Activated naive CD4-positive, alpha-beta T cell treated with anti-CD3 and anti-CD28 coated beads for 36 hours (primary cell): ENCODE measurements around the gene KLF7. TPM values are rescaled to one million over a fixed set of nuclear protein-coding genes. Genes with fewer than 3 reads are reported as not detected.

Experiments used
- CTCF ChIA-PET: fragments of 350-600 bp; sonication (Branson Sonifier 250); formaldehyde crosslinking; loops from one replicate; lab custom pipeline; 2021; ENCODE audit warnings: antibody characterized with exemption; lab: Charles Lee
- DNase-seq: peaks from one replicate; pipeline ENCODE4 v3.0.0-alpha.2; 2020
- H3K27ac Mint-ChIP-seq: one replicate; pipeline ENCODE4 v1.8.0; 2021; ENCODE audit warnings: mild to moderate bottlenecking, mixed read lengths
- H3K27me3 Mint-ChIP-seq: one replicate; pipeline ENCODE4 v1.8.0; 2021; ENCODE audit warnings: low read depth, mixed read lengths
- H3K36me3 Mint-ChIP-seq: one replicate; pipeline ENCODE4 v1.8.0; 2021; ENCODE audit warnings: low read depth, mixed read lengths
- H3K4me1 Mint-ChIP-seq: one replicate; pipeline ENCODE4 v1.8.0; 2021; ENCODE audit warnings: low read depth, mixed read lengths
- H3K4me3 Mint-ChIP-seq: one replicate; pipeline ENCODE4 v1.8.0; 2021; ENCODE audit warnings: mild to moderate bottlenecking, moderate library complexity, mixed read lengths
- H3K9me3 Mint-ChIP-seq: one replicate; pipeline ENCODE4 v1.8.0; 2021; ENCODE audit warnings: mixed read lengths
- intact Hi-C: fragments of 100-400 bp; cut with micrococcal nuclease; formaldehyde crosslinking; loops from one replicate; pipeline ENCODE4 v1.15.1; 2023
- total RNA-seq, 2 experiments: library from RNA; stranded (reverse); gene quantifications; one replicate each; pipeline ENCODE4 v1.2.3, GENCODE V29; 2021

The KLF7 gene
- total RNA-seq, 2 experiments from 2014 or later: 30.1 to 32.2 TPM

DNA sequence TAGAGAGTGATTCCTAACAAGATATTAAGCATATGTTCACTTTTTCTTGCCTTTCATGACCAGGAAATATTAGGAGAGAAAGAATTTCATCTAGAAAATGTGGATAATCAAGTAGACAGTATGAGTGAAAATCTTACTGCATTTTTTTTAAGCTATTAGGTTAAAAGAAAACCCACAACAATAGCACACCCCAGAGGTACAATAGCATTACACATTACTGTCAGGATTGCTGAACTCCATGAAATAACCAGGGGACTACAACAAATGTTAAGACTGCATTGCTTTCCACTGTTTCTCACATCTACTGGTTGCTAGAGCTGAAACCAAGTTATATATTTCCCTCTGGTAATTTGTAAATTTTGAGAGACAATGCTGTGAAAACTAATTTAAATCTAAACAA is 33.7 kb downstream of the KLF7 start:
- peaks cover 15% of the 10 kb centered on the region for H3K36me3 Mint-ChIP-seq
- peak overlapping the region; percentile 76 for H3K27ac Mint-ChIP-seq
- intact Hi-C loops: loop anchor here (2.0 to 5.0 kb wide), 2 partner anchors 85 to 145 kb away; no protein-coding TSS in a partner anchor
- H3K4me1 Mint-ChIP-seq: peaks cover 82% of the 10 kb centered on the region
- CTCF ChIA-PET: interaction anchor here (0.6 to 2.4 kb wide), 5 partner anchors 9 to 377 kb away, joined by 3 to 8 read pairs (median 4); no protein-coding TSS in a partner anchor
- no peaks in the 10 kb centered on the region for H3K27me3 Mint-ChIP-seq
- H3K9me3 Mint-ChIP-seq: no peaks in the 10 kb centered on the region
- no peak overlapping the region for H3K4me3 Mint-ChIP-seq
- no peak for DNase-seq

DNA sequence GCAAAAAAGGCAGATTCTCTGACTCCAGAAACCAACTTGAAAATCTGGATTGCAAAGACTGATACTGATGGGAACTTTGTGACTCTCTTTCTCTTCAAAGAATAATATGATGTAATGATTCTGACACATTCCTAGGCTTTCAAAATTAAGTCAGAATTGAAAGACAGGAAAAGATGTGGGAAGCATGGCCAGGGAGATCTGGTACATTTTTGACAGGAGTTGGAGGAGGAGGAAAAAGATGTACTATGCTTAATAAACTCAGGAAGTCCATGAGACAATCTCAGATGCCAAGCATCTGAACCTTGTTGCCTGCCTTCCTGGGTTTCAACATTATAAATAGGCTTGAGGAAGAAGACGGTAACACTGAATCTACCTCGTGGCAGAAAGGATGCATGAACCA is 34.2 kb downstream of the KLF7 start:
- intact Hi-C loops: loop anchor here (1.0 to 5.0 kb wide), 2 partner anchors 8 to 144 kb away; no protein-coding TSS in a partner anchor
- Mint-ChIP-seq H3K27me3 (no peaks in the 10 kb centered on the region), H3K9me3 (no peaks in the 10 kb centered on the region), H3K4me1 (peaks cover 82% of the 10 kb centered on the region), H3K27ac (peak overlapping the region; percentile 76), H3K4me3 (no peak overlapping the region), H3K36me3 (peaks cover 16% of the 10 kb centered on the region)
- CTCF ChIA-PET: interaction anchor here (0.7 to 2.4 kb wide), 3 partner anchors 10 to 33 kb away, joined by 3 to 8 read pairs (median 3); no protein-coding TSS in a partner anchor
- no peak for DNase-seq

DNA sequence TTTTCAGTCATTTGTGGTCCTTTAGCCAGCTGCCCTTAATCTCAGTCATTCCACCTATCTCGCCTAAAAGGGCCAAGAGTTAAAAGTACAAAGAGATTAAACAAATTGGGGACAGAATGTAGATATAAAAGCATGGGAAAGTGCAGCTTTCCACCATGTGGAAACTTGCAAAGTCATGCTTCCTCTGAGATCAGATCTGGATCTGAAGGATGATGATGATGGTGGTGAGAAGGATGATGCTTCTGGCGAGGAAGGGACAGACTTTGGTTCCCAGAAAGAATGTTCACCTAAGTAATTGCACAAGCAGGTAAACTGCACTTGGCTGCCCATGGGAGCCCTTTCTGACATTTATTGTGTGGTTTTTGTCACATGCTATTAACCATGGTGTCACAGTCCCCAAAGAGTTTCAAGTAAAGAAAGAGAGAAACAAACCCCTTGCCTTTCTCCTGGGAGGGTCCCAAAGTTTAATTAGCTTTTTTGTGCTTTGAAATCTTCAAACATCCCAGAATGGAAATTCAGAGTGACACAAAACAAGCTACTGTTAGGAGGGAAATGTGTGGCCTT is 34.7 kb downstream of the KLF7 start:
- intact Hi-C loops: loop anchor here (1.0 to 5.0 kb wide), 2 partner anchors 8 to 144 kb away; no protein-coding TSS in a partner anchor
- Mint-ChIP-seq H3K4me3 (no peak overlapping the region), H3K27ac (peak overlapping the region; percentile 61), H3K9me3 (no peaks in the 10 kb centered on the region), H3K27me3 (no peaks in the 10 kb centered on the region), H3K36me3 (peaks cover 14% of the 10 kb centered on the region), H3K4me1 (peaks cover 82% of the 10 kb centered on the region)
- CTCF ChIA-PET: interaction anchor here (0.6 to 0.8 kb wide), 4 partner anchors 23 to 1121 kb away, joined by 3 read pairs; no protein-coding TSS in a partner anchor
- DNase-seq: no peak

DNA sequence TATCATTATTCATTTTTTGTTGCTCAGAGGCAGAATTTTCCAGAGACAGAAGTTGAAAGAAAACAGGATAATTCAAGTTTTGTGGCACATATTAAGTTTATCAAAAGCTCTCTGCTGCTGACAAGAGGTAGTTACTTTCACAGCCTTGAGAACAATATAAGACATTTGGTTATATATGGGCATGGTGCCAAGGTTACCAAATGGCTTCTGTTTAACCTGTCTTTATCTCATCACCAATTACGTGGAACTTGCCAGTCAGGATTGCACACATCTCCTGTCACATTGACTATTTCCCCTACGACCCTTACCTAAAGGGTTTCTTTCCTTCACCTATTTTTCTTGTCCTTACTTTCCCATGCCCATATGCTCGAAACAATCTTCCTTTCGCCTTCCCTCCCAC is 35.9 kb downstream of the KLF7 start:
- no peak overlapping the region for H3K27ac Mint-ChIP-seq

DNA sequence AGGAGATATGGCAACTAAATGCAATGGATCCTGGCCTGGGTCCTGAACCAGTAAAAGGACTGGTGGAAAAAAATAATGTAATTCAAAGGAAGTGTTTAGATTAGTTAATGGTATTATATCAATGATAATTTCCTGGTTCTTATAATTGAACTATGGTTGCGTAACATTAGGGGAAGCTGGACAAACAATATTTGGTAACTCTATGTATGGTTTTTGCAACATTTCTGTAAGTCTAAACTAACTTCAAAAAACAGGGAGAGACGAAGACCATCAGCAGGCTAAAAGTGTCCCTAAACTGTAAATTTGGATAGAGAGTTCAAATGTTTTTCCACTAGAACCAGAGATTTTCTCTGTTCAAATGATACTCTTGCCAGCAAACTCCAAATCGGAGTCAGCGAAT is 36.9 kb downstream of the KLF7 start:
- intact Hi-C loops: no loop called here
- H3K4me3 Mint-ChIP-seq: no peak overlapping the region
- no peak for DNase-seq
- no peaks in the 10 kb centered on the region for H3K27me3 Mint-ChIP-seq
- CTCF ChIA-PET: no interaction called here
- peaks cover 80% of the 10 kb centered on the region for H3K4me1 Mint-ChIP-seq
- peaks cover 21% of the 10 kb centered on the region for H3K36me3 Mint-ChIP-seq
- peak overlapping the region; percentile 25 for H3K27ac Mint-ChIP-seq
- no peaks in the 10 kb centered on the region for H3K9me3 Mint-ChIP-seq

More for the DNA sequence above, 35.9 kb downstream of the KLF7 start:
- Mint-ChIP-seq H3K9me3 (no peaks in the 10 kb centered on the region), H3K36me3 (peaks cover 14% of the 10 kb centered on the region), H3K4me3 (no peak overlapping the region), H3K4me1 (peaks cover 80% of the 10 kb centered on the region), H3K27me3 (no peaks in the 10 kb centered on the region)
- intact Hi-C loops: loop anchor here (5.0 kb wide), 1 partner anchor 143 kb away; no protein-coding TSS in a partner anchor
- no peak for DNase-seq
- CTCF ChIA-PET: no interaction called here

DNA sequence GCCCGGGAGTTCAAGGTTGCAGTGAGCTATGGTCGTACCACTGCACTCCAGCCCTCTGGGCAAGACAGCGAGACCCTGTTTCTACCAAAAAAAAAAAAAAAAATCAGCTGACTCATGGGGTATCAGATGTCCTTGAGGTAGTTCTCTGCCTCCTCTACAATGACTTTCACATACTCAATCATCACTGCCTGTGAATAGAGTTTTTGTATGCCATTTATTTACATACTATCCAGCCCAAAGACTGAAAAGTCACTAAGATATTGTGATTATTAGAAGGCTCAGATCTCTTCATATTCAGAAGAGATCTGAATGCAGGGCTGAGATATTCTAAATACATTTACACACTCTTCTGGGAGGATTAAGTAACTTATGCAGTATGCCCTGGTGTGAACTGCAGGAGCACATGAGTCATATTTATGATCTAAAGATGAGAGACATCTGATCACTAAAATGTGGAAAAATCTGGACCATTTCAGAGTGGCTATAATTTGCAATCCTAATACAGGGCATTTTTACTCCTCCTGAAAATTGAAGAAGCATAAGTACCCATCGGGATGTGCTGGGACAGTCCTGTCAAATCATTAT is 38.9 kb downstream of the KLF7 start:
- Mint-ChIP-seq H3K9me3 (no peaks in the 10 kb centered on the region), H3K4me3 (no peak overlapping the region), H3K27ac (no peak overlapping the region), H3K27me3 (no peaks in the 10 kb centered on the region), H3K4me1 (peaks cover 81% of the 10 kb centered on the region), H3K36me3 (peaks cover 33% of the 10 kb centered on the region)
- intact Hi-C loops: no loop called here
- no peak for DNase-seq
- CTCF ChIA-PET: interaction anchor here (0.7 kb wide), 1 partner anchor 94 kb away, joined by 3 read pairs; no protein-coding TSS in a partner anchor

DNA sequence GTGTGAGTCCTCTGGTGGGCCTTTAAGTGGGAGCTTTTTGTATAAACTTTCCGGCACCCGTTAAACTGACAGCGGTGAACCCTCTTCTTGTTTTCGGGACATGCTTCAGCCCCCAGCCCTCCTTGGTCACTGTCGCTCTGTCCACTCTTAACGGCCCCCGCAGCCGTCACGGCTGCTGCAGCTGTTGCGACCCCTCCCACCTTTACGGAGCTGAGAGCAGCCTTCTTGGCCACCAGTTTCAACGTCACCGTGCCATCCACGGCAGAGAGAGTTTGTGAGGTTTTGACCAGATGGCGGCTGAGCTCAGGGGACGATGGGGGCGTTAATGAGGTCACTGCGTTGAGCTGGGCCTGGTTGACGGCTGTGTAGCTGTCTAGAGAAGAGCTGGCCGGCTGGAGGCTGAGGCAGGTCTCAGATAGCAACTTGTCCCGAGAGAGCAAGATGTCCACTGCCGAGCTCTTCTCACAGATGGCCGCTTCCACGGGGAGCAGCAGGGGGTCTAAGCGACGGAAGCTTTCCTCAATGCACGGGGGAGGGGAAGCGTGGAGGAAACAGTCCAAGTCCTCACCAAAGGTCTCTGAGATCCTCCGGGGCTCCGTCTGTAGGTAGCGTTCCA is 41.9 kb downstream of the KLF7 start:
- H3K9me3 Mint-ChIP-seq: no peaks in the 10 kb centered on the region
- no peak for DNase-seq
- peaks cover 66% of the 10 kb centered on the region for H3K4me1 Mint-ChIP-seq
- CTCF ChIA-PET: interaction anchor here (0.9 to 2.3 kb wide), 4 partner anchors 18 to 49 kb away, joined by 3 to 15 read pairs (median 8); no protein-coding TSS in a partner anchor
- no peak overlapping the region for H3K4me3 Mint-ChIP-seq
- intact Hi-C loops: loop anchor here (1.0 to 2.0 kb wide), 17 partner anchors 7 to 405 kb away; partner anchors contain the start of genes CREB1, FASTKD2 and MDH1B
- peaks cover 32% of the 10 kb centered on the region for H3K36me3 Mint-ChIP-seq
- peak overlapping the region; percentile 69 for H3K27ac Mint-ChIP-seq
- no peaks in the 10 kb centered on the region for H3K27me3 Mint-ChIP-seq

DNA sequence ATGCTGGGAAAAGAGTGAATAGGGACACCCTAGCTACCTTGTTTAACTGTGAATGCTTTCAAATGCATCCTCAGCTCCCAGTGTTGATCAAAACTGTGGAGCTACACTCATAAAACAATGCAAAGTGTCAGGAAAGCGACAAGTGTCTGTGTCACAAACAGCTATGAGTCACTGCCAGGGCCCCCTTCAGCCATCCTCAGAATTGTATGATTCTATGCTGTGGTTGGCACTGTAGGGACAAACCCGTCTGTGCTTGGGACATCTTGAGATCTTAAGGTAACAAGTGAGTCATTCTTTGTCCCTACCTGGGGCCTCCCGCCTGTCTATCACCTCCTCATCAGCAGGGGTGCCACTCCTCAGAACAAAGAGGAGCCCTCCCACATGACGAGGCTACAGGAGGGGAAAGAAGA is 42.4 kb downstream of the KLF7 start:
- Mint-ChIP-seq H3K27me3 (no peaks in the 10 kb centered on the region), H3K4me3 (no peak overlapping the region), H3K4me1 (peaks cover 64% of the 10 kb centered on the region), H3K9me3 (no peaks in the 10 kb centered on the region), H3K27ac (peak overlapping the region; percentile 88), H3K36me3 (peaks cover 30% of the 10 kb centered on the region)
- CTCF ChIA-PET: interaction anchor here (0.9 to 2.3 kb wide), 4 partner anchors 19 to 49 kb away, joined by 3 to 15 read pairs (median 8); no protein-coding TSS in a partner anchor
- intact Hi-C loops: loop anchor here (1.0 to 2.0 kb wide), 17 partner anchors 8 to 406 kb away; partner anchors contain the start of genes CREB1, FASTKD2 and MDH1B
- DNase-seq: peak; percentile 92

DNA sequence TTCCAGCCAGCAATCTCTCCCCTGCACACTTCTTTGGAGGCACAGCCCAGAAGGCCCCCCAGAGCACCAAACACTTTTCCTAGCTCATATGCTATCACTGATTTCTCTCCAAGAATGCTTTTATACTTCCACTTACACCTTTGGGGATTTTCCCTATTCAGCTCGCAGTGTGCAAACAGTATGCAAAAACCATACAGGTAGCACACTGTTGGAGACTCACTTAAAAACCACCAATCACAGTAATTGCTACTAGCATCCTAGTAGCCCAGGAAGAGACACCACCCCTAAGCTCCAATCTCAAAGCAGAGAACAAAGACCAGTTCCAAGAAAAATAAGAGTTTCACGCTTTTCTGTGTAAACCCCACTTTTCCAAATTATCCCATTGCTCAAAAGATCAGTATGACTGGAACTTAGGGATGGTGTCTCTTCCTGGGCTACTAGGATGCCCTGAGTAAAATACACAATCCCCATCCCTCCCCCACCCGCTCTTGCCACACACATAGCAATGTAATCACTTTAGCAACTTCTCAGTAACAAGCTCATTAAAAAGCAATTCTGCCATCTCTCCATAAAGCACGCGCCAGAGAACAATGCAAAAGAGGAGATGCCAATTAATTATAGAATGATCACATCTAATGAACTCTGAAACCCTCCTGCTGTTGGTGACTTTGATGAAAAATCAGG is 43.0 kb downstream of the KLF7 start:
- no peak overlapping the region for H3K4me3 Mint-ChIP-seq
- intact Hi-C loops: loop anchor here (1.0 to 2.0 kb wide), 17 partner anchors 9 to 407 kb away; partner anchors contain the start of genes CREB1, FASTKD2 and MDH1B
- DNase-seq: no peak
- CTCF ChIA-PET: interaction anchor here (0.7 to 2.3 kb wide), 5 partner anchors 10 to 76 kb away, joined by 3 to 15 read pairs (median 7); no protein-coding TSS in a partner anchor
- H3K4me1 Mint-ChIP-seq: peaks cover 64% of the 10 kb centered on the region
- peaks cover 28% of the 10 kb centered on the region for H3K36me3 Mint-ChIP-seq
- H3K9me3 Mint-ChIP-seq: no peaks in the 10 kb centered on the region
- no peaks in the 10 kb centered on the region for H3K27me3 Mint-ChIP-seq
- H3K27ac Mint-ChIP-seq: peak overlapping the region; percentile 88

DNA sequence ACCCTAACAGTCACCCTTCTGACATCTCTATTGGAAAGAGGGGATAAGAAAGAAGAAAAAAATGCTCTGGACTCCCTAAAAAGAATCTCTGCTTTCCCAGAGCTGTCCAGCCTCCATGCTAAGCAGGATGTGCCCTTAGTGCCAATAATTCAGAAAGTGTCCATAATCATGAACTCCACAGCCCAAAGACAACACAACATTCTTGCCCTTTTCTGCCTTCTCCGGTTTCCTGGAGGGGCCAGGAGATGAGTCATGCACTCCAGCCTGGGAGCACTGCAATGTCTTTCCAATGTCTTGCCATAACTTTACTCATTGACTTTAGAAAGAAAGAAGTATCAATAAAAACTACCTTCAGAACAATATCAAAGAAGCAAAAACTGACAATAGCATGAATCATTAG is 44.0 kb downstream of the KLF7 start:
- H3K4me1 Mint-ChIP-seq: peaks cover 58% of the 10 kb centered on the region
- no peak overlapping the region for H3K27ac Mint-ChIP-seq
- H3K27me3 Mint-ChIP-seq: no peaks in the 10 kb centered on the region
- DNase-seq: no peak
- no peak overlapping the region for H3K4me3 Mint-ChIP-seq
- intact Hi-C loops: loop anchor here (2.0 kb wide), 3 partner anchors 167 to 323 kb away; no protein-coding TSS in a partner anchor
- no peaks in the 10 kb centered on the region for H3K9me3 Mint-ChIP-seq
- CTCF ChIA-PET: interaction anchor here (0.7 to 1.8 kb wide), 3 partner anchors 47 to 207 kb away, joined by 3 to 7 read pairs (median 3); no protein-coding TSS in a partner anchor
- peaks cover 24% of the 10 kb centered on the region for H3K36me3 Mint-ChIP-seq

DNA sequence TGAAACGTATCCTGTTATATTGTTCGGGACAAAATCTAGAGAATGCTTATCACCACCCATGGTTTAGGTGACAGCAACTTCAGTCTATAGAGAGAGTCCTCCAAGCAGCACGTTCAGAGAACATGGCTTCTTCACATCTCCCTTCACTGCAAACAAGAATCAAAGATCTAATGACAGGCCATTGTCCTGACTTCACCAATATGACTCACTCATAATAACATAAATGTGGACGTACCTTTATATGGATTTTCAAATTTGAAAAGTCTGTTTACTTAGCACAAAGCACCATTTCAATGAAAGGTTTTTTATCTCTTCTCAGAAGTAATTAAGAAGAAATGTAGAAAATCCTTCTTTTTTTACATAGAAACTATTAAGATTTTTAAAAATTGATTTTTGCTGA is 46.7 kb downstream of the KLF7 start:
- CTCF ChIA-PET: interaction anchor here (0.6 kb wide), 1 partner anchor 320 kb away, joined by 3 read pairs; no protein-coding TSS in a partner anchor
- Mint-ChIP-seq H3K27me3 (no peaks in the 10 kb centered on the region), H3K36me3 (peaks cover 22% of the 10 kb centered on the region), H3K9me3 (no peaks in the 10 kb centered on the region), H3K27ac (no peak overlapping the region), H3K4me3 (no peak overlapping the region), H3K4me1 (peaks cover 35% of the 10 kb centered on the region)
- DNase-seq: no peak
- intact Hi-C loops: no loop called here
